ENCODE results near the gene GCNT3. TPM values are rescaled to one million over a fixed set of nuclear protein-coding genes. Genes with fewer than 3 reads are reported as not detected.

The GCNT3 gene
- polyA plus RNA-seq, 4 donors: 10.2 to 83.9 (median 32.1) TPM

- DNase-seq (peak in 1 of 2 donors; percentile 79), FAIRE-seq (no peak)
- peak overlapping the region in 1 of 3 donors; percentile 62 for H3K27ac ChIP-seq (ENCODE audit: low read depth in 1 of 3, low read length in 2 of 3)
- H3K27me3 ChIP-seq (ENCODE audit: control insufficient read depth in 3 of 3, insufficient read depth in 3 of 3, low read length in 3 of 3): no peaks in the 10 kb centered on the region
- peaks cover 0 to 10% (median 5%) of the 10 kb centered on the region in 3 donors for H3K4me1 ChIP-seq (ENCODE audit: control insufficient read depth in 3 of 3, insufficient read depth in 2 of 3, low read depth in 1 of 3, low read length in 2 of 3)
- H3K9me3 ChIP-seq (ENCODE audit: control insufficient read depth in 2 of 2, insufficient read depth in 1 of 2, low read depth in 1 of 2, low read length in 1 of 2): no peaks in the 10 kb centered on the region
- H3K4me3 ChIP-seq (ENCODE audit: low read depth in 1 of 3, low read length in 3 of 3): no peak overlapping the region
- H3K36me3 ChIP-seq (ENCODE audit: control insufficient read depth in 3 of 3, insufficient read depth in 2 of 3, low read depth in 1 of 3, low read length in 3 of 3): no peaks in the 10 kb centered on the region
- WGBS, 3 donors: 49 to 73% (median 59%) methylated on average over 3 of the region's 3 CpGs
Measured at GRCh38 chr15:59583088-59583487, 28.5 kb upstream of the GCNT3 start.

- no peak for FAIRE-seq
Measured at GRCh38 chr15:59587085-59587826, 24.3 kb upstream of the GCNT3 start.

GRCh38 chr15:59590027-59590426, 21.6 kb upstream of the GCNT3 start:
- peaks cover 6 to 13% (median 6%) of the 10 kb centered on the region in 3 donors for H3K4me1 ChIP-seq (ENCODE audit: control insufficient read depth in 3 of 3, insufficient read depth in 2 of 3, low read depth in 1 of 3, low read length in 2 of 3)
- no peaks in the 10 kb centered on the region for H3K27me3 ChIP-seq (ENCODE audit: control insufficient read depth in 3 of 3, insufficient read depth in 3 of 3, low read length in 3 of 3)
- H3K4me3 ChIP-seq (ENCODE audit: low read depth in 1 of 3, low read length in 3 of 3): no peak overlapping the region
- H3K36me3 ChIP-seq (ENCODE audit: control insufficient read depth in 3 of 3, insufficient read depth in 2 of 3, low read depth in 1 of 3, low read length in 3 of 3): no peaks in the 10 kb centered on the region
- H3K27ac ChIP-seq (ENCODE audit: low read depth in 1 of 3, low read length in 2 of 3): peak overlapping the region in 1 of 3 donors; percentile 24
- FAIRE-seq (no peak), DNase-seq (no peak)
- no peaks in the 10 kb centered on the region for H3K9me3 ChIP-seq (ENCODE audit: control insufficient read depth in 2 of 2, insufficient read depth in 1 of 2, low read depth in 1 of 2, low read length in 1 of 2)
- 68 to 85% (median 73%) methylated on average over 7 of the region's 7 CpGs for WGBS, 3 donors

More at GRCh38 chr15:59587085-59587826, 24.3 kb upstream of the GCNT3 start:
- Histone ChIP-seq H3K4me3 (ENCODE audit: low read depth in 1 of 3, low read length in 3 of 3) (no peak overlapping the region), H3K9me3 (ENCODE audit: control insufficient read depth in 2 of 2, insufficient read depth in 1 of 2, low read depth in 1 of 2, low read length in 1 of 2) (no peaks in the 10 kb centered on the region), H3K27ac (ENCODE audit: low read depth in 1 of 3, low read length in 2 of 3) (peak overlapping the region; percentile 16 to 80 (median 63)), H3K36me3 (ENCODE audit: control insufficient read depth in 3 of 3, insufficient read depth in 2 of 3, low read depth in 1 of 3, low read length in 3 of 3) (no peaks in the 10 kb centered on the region), H3K27me3 (ENCODE audit: control insufficient read depth in 3 of 3, insufficient read depth in 3 of 3, low read length in 3 of 3) (no peaks in the 10 kb centered on the region), H3K4me1 (ENCODE audit: control insufficient read depth in 3 of 3, insufficient read depth in 2 of 3, low read depth in 1 of 3, low read length in 2 of 3) (peaks cover 4 to 15% (median 7%) of the 10 kb centered on the region in 3 donors)
- WGBS, 3 donors: 16 to 41% (median 23%) methylated on average over 3 of the region's 3 CpGs
- DNase-seq: peak; percentile 81 to 95

- peak overlapping the region; percentile 32 to 83 (median 50) for H3K27ac ChIP-seq (ENCODE audit: low read depth in 1 of 3, low read length in 2 of 3)
- H3K9me3 ChIP-seq (ENCODE audit: control insufficient read depth in 2 of 2, insufficient read depth in 1 of 2, low read depth in 1 of 2, low read length in 1 of 2): peaks cover 0 to 2% of the 10 kb centered on the region in 2 donors
- peaks cover 8 to 25% (median 8%) of the 10 kb centered on the region in 3 donors for H3K4me1 ChIP-seq (ENCODE audit: control insufficient read depth in 3 of 3, insufficient read depth in 2 of 3, low read depth in 1 of 3, low read length in 2 of 3)
- 13 to 33% (median 21%) methylated on average over 2 of the region's 2 CpGs for WGBS, 3 donors
- no peaks in the 10 kb centered on the region for H3K27me3 ChIP-seq (ENCODE audit: control insufficient read depth in 3 of 3, insufficient read depth in 3 of 3, low read length in 3 of 3)
- peak in 1 of 2 donors; percentile 72 for DNase-seq
- FAIRE-seq: no peak
- no peaks in the 10 kb centered on the region for H3K36me3 ChIP-seq (ENCODE audit: control insufficient read depth in 3 of 3, insufficient read depth in 2 of 3, low read depth in 1 of 3, low read length in 3 of 3)
- H3K4me3 ChIP-seq (ENCODE audit: low read depth in 1 of 3, low read length in 3 of 3): no peak overlapping the region
Measured at GRCh38 chr15:59591356-59591755, 20.2 kb upstream of the GCNT3 start.

GRCh38 chr15:59594493-59594942, 17.1 kb upstream of the GCNT3 start:
- H3K4me1 ChIP-seq (ENCODE audit: control insufficient read depth in 3 of 3, insufficient read depth in 2 of 3, low read depth in 1 of 3, low read length in 2 of 3): peaks cover 8 to 34% (median 8%) of the 10 kb centered on the region in 3 donors
- peaks cover 0 to 3% of the 10 kb centered on the region in 2 donors for H3K9me3 ChIP-seq (ENCODE audit: control insufficient read depth in 2 of 2, insufficient read depth in 1 of 2, low read depth in 1 of 2, low read length in 1 of 2)
- 16 to 56% (median 32%) methylated on average over 3 of the region's 3 CpGs for WGBS, 3 donors
- no peaks in the 10 kb centered on the region for H3K27me3 ChIP-seq (ENCODE audit: control insufficient read depth in 3 of 3, insufficient read depth in 3 of 3, low read length in 3 of 3)
- DNase-seq (peak; percentile 89 to 96), FAIRE-seq (no peak)
- H3K4me3 ChIP-seq (ENCODE audit: low read depth in 1 of 3, low read length in 3 of 3): no peak overlapping the region
- H3K27ac ChIP-seq (ENCODE audit: low read depth in 1 of 3, low read length in 2 of 3): peak overlapping the region; percentile 72 to 98 (median 76)
- no peaks in the 10 kb centered on the region for H3K36me3 ChIP-seq (ENCODE audit: control insufficient read depth in 3 of 3, insufficient read depth in 2 of 3, low read depth in 1 of 3, low read length in 3 of 3)

- H3K27ac ChIP-seq (ENCODE audit: low read depth in 1 of 3, low read length in 2 of 3): peak overlapping the region; percentile 72 to 98 (median 76)
- H3K9me3 ChIP-seq (ENCODE audit: control insufficient read depth in 2 of 2, insufficient read depth in 1 of 2, low read depth in 1 of 2, low read length in 1 of 2): peaks cover 0 to 3% of the 10 kb centered on the region in 2 donors
- H3K4me1 ChIP-seq (ENCODE audit: control insufficient read depth in 3 of 3, insufficient read depth in 2 of 3, low read depth in 1 of 3, low read length in 2 of 3): peaks cover 6 to 38% (median 8%) of the 10 kb centered on the region in 3 donors
- DNase-seq: no peak
- H3K27me3 ChIP-seq (ENCODE audit: control insufficient read depth in 3 of 3, insufficient read depth in 3 of 3, low read length in 3 of 3): no peaks in the 10 kb centered on the region
- H3K4me3 ChIP-seq (ENCODE audit: low read depth in 1 of 3, low read length in 3 of 3): no peak overlapping the region
- H3K36me3 ChIP-seq (ENCODE audit: control insufficient read depth in 3 of 3, insufficient read depth in 2 of 3, low read depth in 1 of 3, low read length in 3 of 3): no peaks in the 10 kb centered on the region
- no peak for FAIRE-seq
- WGBS, 3 donors: 41 to 75% (median 68%) methylated on average over 2 of the region's 2 CpGs
Measured at GRCh38 chr15:59594991-59595390, 16.6 kb upstream of the GCNT3 start.

GRCh38 chr15:59595434-59595915, 16.1 kb upstream of the GCNT3 start:
- Histone ChIP-seq H3K9me3 (ENCODE audit: control insufficient read depth in 2 of 2, insufficient read depth in 1 of 2, low read depth in 1 of 2, low read length in 1 of 2) (peaks cover 0 to 3% of the 10 kb centered on the region in 2 donors), H3K4me1 (ENCODE audit: control insufficient read depth in 3 of 3, insufficient read depth in 2 of 3, low read depth in 1 of 3, low read length in 2 of 3) (peaks cover 4 to 41% (median 6%) of the 10 kb centered on the region in 3 donors), H3K27ac (ENCODE audit: low read depth in 1 of 3, low read length in 2 of 3) (peak overlapping the region; percentile 72 to 98 (median 76)), H3K36me3 (ENCODE audit: control insufficient read depth in 3 of 3, insufficient read depth in 2 of 3, low read depth in 1 of 3, low read length in 3 of 3) (no peaks in the 10 kb centered on the region), H3K27me3 (ENCODE audit: control insufficient read depth in 3 of 3, insufficient read depth in 3 of 3, low read length in 3 of 3) (no peaks in the 10 kb centered on the region), H3K4me3 (ENCODE audit: low read depth in 1 of 3, low read length in 3 of 3) (no peak overlapping the region)
- WGBS, 3 donors: 14 to 61% (median 37%) methylated on average over 7 of the region's 7 CpGs
- peak; percentile 90 to 97 for DNase-seq
- no peak for FAIRE-seq

GRCh38 chr15:59596640-59597039, 14.9 kb upstream of the GCNT3 start:
- peaks cover 2 to 7% of the 10 kb centered on the region in 2 donors for H3K9me3 ChIP-seq (ENCODE audit: control insufficient read depth in 2 of 2, insufficient read depth in 1 of 2, low read depth in 1 of 2, low read length in 1 of 2)
- no peak overlapping the region for H3K4me3 ChIP-seq (ENCODE audit: low read depth in 1 of 3, low read length in 3 of 3)
- peaks cover 4 to 36% (median 6%) of the 10 kb centered on the region in 3 donors for H3K4me1 ChIP-seq (ENCODE audit: control insufficient read depth in 3 of 3, insufficient read depth in 2 of 3, low read depth in 1 of 3, low read length in 2 of 3)
- no peak for DNase-seq
- H3K27me3 ChIP-seq (ENCODE audit: control insufficient read depth in 3 of 3, insufficient read depth in 3 of 3, low read length in 3 of 3): no peaks in the 10 kb centered on the region
- FAIRE-seq: no peak
- no peaks in the 10 kb centered on the region for H3K36me3 ChIP-seq (ENCODE audit: control insufficient read depth in 3 of 3, insufficient read depth in 2 of 3, low read depth in 1 of 3, low read length in 3 of 3)
- H3K27ac ChIP-seq (ENCODE audit: low read depth in 1 of 3, low read length in 2 of 3): peak overlapping the region; percentile 72 to 91 (median 76)
